SK-N-SH (cell line): Measurements from ENCODE around the gene LIMS1. TPM values are rescaled to one million over a fixed set of nuclear protein-coding genes. Genes with fewer than 3 reads are reported as not detected.

Experiments
- CTCF ChIA-PET: fragments of 300-600, 350-600 bp; formaldehyde crosslinking; extraction: SDS; loops from one replicate; lab custom pipeline; 2021; lab: Yijun Ruan, JAX
- POLR2A ChIA-PET: fragments of 350-600 bp; sonication (Branson Sonifier 250); formaldehyde crosslinking; extraction: SDS; loops from one replicate; lab custom pipeline; 2020; ENCODE audit warnings: antibody characterized with exemption, inconsistent platforms; lab: Yijun Ruan, JAX
- DNase-seq: peaks from one replicate; pipeline ENCODE4 v3.0.0; 2012
- H2AFZ ChIP-seq: fragments of 200-600 bp; sonication (generic); 2 replicates; pipeline ENCODE4 v1.8.1; 2016; ENCODE audit warnings: antibody characterized with exemption, mild to moderate bottlenecking, low read depth
- H3F3A ChIP-seq: fragments of 200-600 bp; sonication (generic); replicated peaks from 2 replicates; pipeline ENCODE3; 2016; ENCODE audit warnings: antibody characterized with exemption, mild to moderate bottlenecking; ENCODE audit not compliant: insufficient read depth
- H3K27ac ChIP-seq, 2 experiments: fragments of 200-500 bp in 1 of 2; fragments of 200-600 bp in 1 of 2; sonication (Bioruptor generic) in 1 of 2; sonication (generic), shearing (Covaris generic) in 1 of 2; 2 replicates each; pipeline versions ENCODE4 v1.5.1 to v1.6.1; 2014 to 2016; ENCODE audit warnings: low read depth in 2 of 2, inconsistent platforms in 1 of 2, low read length in 1 of 2, mild to moderate bottlenecking in 1 of 2, mixed read lengths in 1 of 2
- H3K27me3 ChIP-seq: fragments of 200-600 bp; sonication (generic), shearing (Covaris generic); 2 replicates; pipeline ENCODE4 v1.6.1; 2016; ENCODE audit warnings: mixed run types; ENCODE audit not compliant: insufficient read depth
- H3K36me3 ChIP-seq, 2 experiments: fragments of 200-500 bp in 1 of 2; fragments of 200-600 bp in 1 of 2; sonication (Bioruptor generic) in 1 of 2; sonication (generic) in 1 of 2; replicated peaks in 1 of 2; 2 replicates each; pipeline versions ENCODE3 to v1.5.1; 2014 to 2016; ENCODE audit warnings: low read length in 1 of 2, mild to moderate bottlenecking in 1 of 2; ENCODE audit not compliant: insufficient read depth in 2 of 2, control insufficient read depth in 1 of 2
- H3K4me1 ChIP-seq, 2 experiments: fragments of 200-500 bp in 1 of 2; fragments of 200-600 bp in 1 of 2; sonication (Bioruptor generic) in 1 of 2; sonication (generic), shearing (Covaris generic) in 1 of 2; 2 replicates each; pipeline versions ENCODE4 v1.5.1 to v1.6.1; 2014 to 2016; ENCODE audit warnings: low read depth in 1 of 2, low read length in 1 of 2, mixed run types in 1 of 2; ENCODE audit not compliant: insufficient read depth in 2 of 2, control insufficient read depth in 1 of 2
- H3K4me2 ChIP-seq: fragments of 200-600 bp; sonication (generic), shearing (Covaris generic); 2 replicates; pipeline ENCODE4 v1.6.1; 2017; ENCODE audit warnings: mixed run types
- H3K4me3 ChIP-seq, 2 experiments: fragments of 200-500 bp in 1 of 2; fragments of 200-600 bp in 1 of 2; sonication (Bioruptor generic) in 1 of 2; sonication (generic), shearing (Covaris generic) in 1 of 2; 2 replicates each; pipeline versions ENCODE4 v1.5.1 to v1.8.1; 2014 to 2016; ENCODE audit warnings: low read depth in 2 of 2, inconsistent platforms in 1 of 2, low read length in 1 of 2, mild to moderate bottlenecking in 1 of 2, mixed read lengths in 1 of 2, moderate library complexity in 1 of 2
- H3K79me2 ChIP-seq: fragments of 200-600 bp; sonication (generic); 2 replicates; pipeline ENCODE4 v1.8.1; 2017; ENCODE audit warnings: mild to moderate bottlenecking; ENCODE audit not compliant: insufficient read depth
- H3K9ac ChIP-seq: fragments of 200-600 bp; sonication (generic); 2 replicates; pipeline ENCODE4 v1.6.1; 2017; ENCODE audit warnings: mixed run types
- H3K9me2 ChIP-seq: fragments of 200-600 bp; sonication (generic); 2 replicates; pipeline ENCODE4 v1.6.1; 2017; ENCODE audit warnings: mixed run types
- H3K9me3 ChIP-seq: fragments of 200-600 bp; sonication (generic); 2 replicates; pipeline ENCODE4 v1.6.1; 2017; ENCODE audit warnings: mixed run types, mild to moderate bottlenecking, moderate library complexity
- H4K20me1 ChIP-seq: fragments of 200-600 bp; sonication (generic); 2 replicates; pipeline ENCODE4 v1.6.1; 2017; ENCODE audit warnings: mild to moderate bottlenecking, mixed run types; ENCODE audit not compliant: insufficient read depth
- ELF1 ChIP-seq: IDR thresholded peaks from 2 replicates; pipeline ENCODE4 v1.4.0; 2012
- EP300 ChIP-seq, 2 experiments: IDR thresholded peaks; 2 replicates each; pipeline versions ENCODE4 v1.4.0 to v1.6.1; 2012; ENCODE audit warnings: borderline replicate concordance in 1 of 2, low read depth in 1 of 2, low read length in 1 of 2
- EZH2phosphoT487 ChIP-seq: fragments of 200-600 bp; sonication (generic); IDR thresholded peaks from 2 replicates; pipeline ENCODE4 v1.6.1; 2017; ENCODE audit warnings: low read depth, mixed run types, mild to moderate bottlenecking, antibody characterized with exemption, moderate library complexity, borderline replicate concordance
- IRF3 ChIP-seq: fragments of 150-350 bp; IDR thresholded peaks from 2 replicates; pipeline ENCODE4 v1.6.1; 2016; ENCODE audit warnings: mild to moderate bottlenecking, low read depth, low read length
- MXI1 ChIP-seq: IDR thresholded peaks from 2 replicates; pipeline ENCODE4 v1.6.1; 2012; ENCODE audit warnings: mild to moderate bottlenecking, low read depth, low read length, improper control_type of control experiment
- REST ChIP-seq: IDR thresholded peaks from 2 replicates; pipeline ENCODE4 v1.6.1; 2012; ENCODE audit warnings: mild to moderate bottlenecking, low read depth, low read length, moderate library complexity
- RXRA ChIP-seq: IDR thresholded peaks from 2 replicates; pipeline ENCODE4 v1.4.0; 2012; ENCODE audit warnings: low read depth, mild to moderate bottlenecking, borderline replicate concordance
- TCF12 ChIP-seq: IDR thresholded peaks from 2 replicates; pipeline ENCODE4 v1.4.0; 2012
- TEAD4 ChIP-seq: IDR thresholded peaks from 2 replicates; pipeline ENCODE4 v1.4.0; 2012; ENCODE audit warnings: mild to moderate bottlenecking, borderline replicate concordance; ENCODE audit not compliant: insufficient read depth
- USF2 ChIP-seq: fragments of 150-350 bp; IDR thresholded peaks from 2 replicates; pipeline ENCODE4 v1.6.1; 2017; ENCODE audit warnings: antibody characterized with exemption, low read length, low read depth, borderline replicate concordance
- ZBTB33 ChIP-seq: IDR thresholded peaks from 2 replicates; pipeline ENCODE4 v1.4.0; 2012; ENCODE audit warnings: low read depth, borderline replicate concordance
- WGBS: methylation state at CpG from one replicate; pipeline ENCODE4 v1.1.6; 2017; ENCODE audit warnings: low lambda C conversion rate; 5-methylcytosine and 5-hydroxymethylcytosine counted together
- polyA plus RNA-seq, 3 experiments: library from polyadenylated mRNA; depleted of rRNA; stranded (reverse); fragments of >200 nt; gene quantifications; 2 replicates each; pipeline ENCODE4 v1.2.3, GENCODE V29; 2012

Gene LIMS1
- polyA plus RNA-seq, 1 of the 3 experiments (the other 2 are of a cell fraction) = 123 TPM

- Histone ChIP-seq H3K9me2 (no peaks in the 10 kb centered on the region), H2AFZ (no peak overlapping the region), H3K9me3 (no peaks in the 10 kb centered on the region), H3K4me3 (no peak overlapping the region), H3K4me1 (peaks cover 0 to 3% of the 10 kb centered on the region in 2 experiments; a peak in 1 of 4 replicates), H3K4me2 (no peak overlapping the region), H3K9ac (no peak overlapping the region)
- POLR2A ChIA-PET = no interaction called here
- no peak for DNase-seq
- 90% methylated on average over 6 of the region's 6 CpGs for WGBS
- no peak for TF ChIP-seq TEAD4
- TF ChIP-seq TCF12 = no peak
- TF ChIP-seq, all 33 proteins: peak for 0
- CTCF ChIA-PET = interaction anchor here (0.6 to 1.2 kb wide), 2 partner anchors 71 to 447 kb away, joined by 3 read pairs; no protein-coding TSS in a partner anchor
- H3K79me2 ChIP-seq = peaks cover 93% of the 10 kb centered on the region
- H4K20me1 ChIP-seq = peaks cover 31% of the 10 kb centered on the region
- H3K36me3 ChIP-seq = peaks cover 0 to 15% of the 10 kb centered on the region in 2 experiments
- no peak overlapping the region for H3K27ac ChIP-seq
- H3F3A ChIP-seq = peaks cover 4% of the 10 kb centered on the region
- H3K27me3 ChIP-seq = no peaks in the 10 kb centered on the region
Measured at GRCh38 chr2:108564510-108564909, 30.2 kb downstream of the LIMS1 start.

- H3K9me3 ChIP-seq = no peaks in the 10 kb centered on the region
- POLR2A ChIA-PET = no interaction called here
- TF ChIP-seq REST = no peak
- TF ChIP-seq USF2 = no peak
- TF ChIP-seq ELF1 = no peak
- TF ChIP-seq ZBTB33 = no peak
- no peak for TF ChIP-seq EP300 (IDR thresholded peaks at IDR 0.05; ENCODE audit: borderline replicate concordance in 1 of 2, low read depth in 1 of 2, low read length in 1 of 2)
- TF ChIP-seq RXRA = no peak
- TF ChIP-seq EZH2phosphoT487 = no peak
- TF ChIP-seq MXI1 = no peak
- TF ChIP-seq IRF3 = no peak
- CTCF ChIA-PET = interaction anchor here (0.9 kb wide), 1 partner anchor 18 kb away, joined by 3 read pairs; no protein-coding TSS in a partner anchor
- 94% methylated on average over 3 of the region's 3 CpGs for WGBS
- peaks cover 4% of the 10 kb centered on the region for H3F3A ChIP-seq
- H3K4me1 ChIP-seq = peaks cover 2 to 4% of the 10 kb centered on the region in 2 experiments; a peak in 1 of 4 replicates
- no peak overlapping the region for H3K27ac ChIP-seq
- peaks cover 93% of the 10 kb centered on the region for H3K79me2 ChIP-seq
- no peak overlapping the region for H2AFZ ChIP-seq
- no peaks in the 10 kb centered on the region for H3K27me3 ChIP-seq
- H3K9ac ChIP-seq = no peak overlapping the region
- no peaks in the 10 kb centered on the region for H3K9me2 ChIP-seq
- peaks cover 36% of the 10 kb centered on the region for H4K20me1 ChIP-seq
- H3K36me3 ChIP-seq = peaks cover 0 to 15% of the 10 kb centered on the region in 2 experiments
- no peak for DNase-seq
- H3K4me3 ChIP-seq = no peak overlapping the region
- no peak overlapping the region for H3K4me2 ChIP-seq
Measured at GRCh38 chr2:108565778-108566375, 31.6 kb downstream of the LIMS1 start.
